PC-3 (cell line): ENCODE measurements around the gene NPC1.

Experiments used
- EZH2 ChIP-seq: fragments of 300-600 bp; sonication (generic); IDR thresholded peaks from one replicate; pipeline ENCODE4 v1.6.1; 2017; ENCODE audit warnings: antibody characterized with exemption, mild to moderate bottlenecking, low read length; ENCODE audit not compliant: unreplicated experiment
- EZH2phosphoT487 ChIP-seq: fragments of 300-600 bp; sonication (generic); IDR thresholded peaks from 2 replicates; pipeline ENCODE4 v1.6.1; 2018; ENCODE audit warnings: mild to moderate bottlenecking, antibody characterized with exemption, low read length, borderline replicate concordance
- TF ChIP-seq, protein P1 (sequence below): fragments of 300-600 bp; sonication (generic); conservative IDR thresholded peaks from 2 replicates; pipeline ENCODE4 v1.5.1; 2017; ENCODE audit warnings: antibody characterized with exemption, low read depth, mild to moderate bottlenecking, low read length

DNA sequence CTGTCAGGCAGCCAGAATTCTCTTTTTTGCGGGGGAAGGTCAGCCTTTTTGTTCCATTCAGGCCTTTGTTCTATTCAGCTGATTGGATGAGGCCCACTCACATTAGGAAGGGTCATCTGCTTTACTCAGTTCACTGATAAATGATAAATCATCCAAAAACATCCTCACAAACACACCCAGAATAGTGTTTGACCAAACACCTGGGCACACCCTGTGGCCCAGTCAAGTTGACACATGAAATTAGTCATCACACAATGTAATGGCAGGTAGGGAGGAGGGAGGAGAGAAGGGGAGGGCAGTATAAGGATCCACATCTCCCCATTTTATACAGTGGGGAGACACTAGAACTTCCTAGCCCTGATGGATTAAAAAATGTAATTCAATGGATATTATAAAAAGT is 91.3 kb downstream of the NPC1 start:
- TF ChIP-seq, protein P1, sequence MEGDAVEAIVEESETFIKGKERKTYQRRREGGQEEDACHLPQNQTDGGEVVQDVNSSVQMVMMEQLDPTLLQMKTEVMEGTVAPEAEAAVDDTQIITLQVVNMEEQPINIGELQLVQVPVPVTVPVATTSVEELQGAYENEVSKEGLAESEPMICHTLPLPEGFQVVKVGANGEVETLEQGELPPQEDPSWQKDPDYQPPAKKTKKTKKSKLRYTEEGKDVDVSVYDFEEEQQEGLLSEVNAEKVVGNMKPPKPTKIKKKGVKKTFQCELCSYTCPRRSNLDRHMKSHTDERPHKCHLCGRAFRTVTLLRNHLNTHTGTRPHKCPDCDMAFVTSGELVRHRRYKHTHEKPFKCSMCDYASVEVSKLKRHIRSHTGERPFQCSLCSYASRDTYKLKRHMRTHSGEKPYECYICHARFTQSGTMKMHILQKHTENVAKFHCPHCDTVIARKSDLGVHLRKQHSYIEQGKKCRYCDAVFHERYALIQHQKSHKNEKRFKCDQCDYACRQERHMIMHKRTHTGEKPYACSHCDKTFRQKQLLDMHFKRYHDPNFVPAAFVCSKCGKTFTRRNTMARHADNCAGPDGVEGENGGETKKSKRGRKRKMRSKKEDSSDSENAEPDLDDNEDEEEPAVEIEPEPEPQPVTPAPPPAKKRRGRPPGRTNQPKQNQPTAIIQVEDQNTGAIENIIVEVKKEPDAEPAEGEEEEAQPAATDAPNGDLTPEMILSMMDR: no peak
- TF ChIP-seq EZH2 (no peak), EZH2phosphoT487 (no peak)
